ENCODE data around the gene CNNM3.
"Not testable (repeated sequence)": the region's sequence is repeated elsewhere in the genome, so short reads cannot be mapped to it uniquely, and the experiment has no call there.

Gene CNNM3

DNA sequence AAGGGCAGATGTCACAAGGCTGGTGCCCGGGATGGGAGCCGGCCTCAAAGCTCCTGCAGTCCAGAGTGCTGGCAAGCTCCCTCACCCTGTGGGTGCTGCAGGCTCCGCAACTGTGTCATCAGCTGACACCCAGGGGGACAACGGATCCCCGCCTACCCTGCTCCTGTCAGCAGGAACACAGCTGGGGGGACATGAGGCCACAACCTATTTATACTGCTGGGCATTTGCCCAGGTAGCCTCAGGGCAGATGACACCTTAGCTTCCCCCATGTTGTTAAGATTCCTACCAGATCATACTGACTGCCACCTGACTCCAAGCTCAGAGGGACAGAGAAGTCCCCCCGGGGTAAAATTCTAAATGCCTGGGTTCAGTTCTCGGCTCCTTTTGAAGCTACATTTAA is 26.5 kb downstream of the CNNM3 start:
- DNase-seq: no peak

DNA sequence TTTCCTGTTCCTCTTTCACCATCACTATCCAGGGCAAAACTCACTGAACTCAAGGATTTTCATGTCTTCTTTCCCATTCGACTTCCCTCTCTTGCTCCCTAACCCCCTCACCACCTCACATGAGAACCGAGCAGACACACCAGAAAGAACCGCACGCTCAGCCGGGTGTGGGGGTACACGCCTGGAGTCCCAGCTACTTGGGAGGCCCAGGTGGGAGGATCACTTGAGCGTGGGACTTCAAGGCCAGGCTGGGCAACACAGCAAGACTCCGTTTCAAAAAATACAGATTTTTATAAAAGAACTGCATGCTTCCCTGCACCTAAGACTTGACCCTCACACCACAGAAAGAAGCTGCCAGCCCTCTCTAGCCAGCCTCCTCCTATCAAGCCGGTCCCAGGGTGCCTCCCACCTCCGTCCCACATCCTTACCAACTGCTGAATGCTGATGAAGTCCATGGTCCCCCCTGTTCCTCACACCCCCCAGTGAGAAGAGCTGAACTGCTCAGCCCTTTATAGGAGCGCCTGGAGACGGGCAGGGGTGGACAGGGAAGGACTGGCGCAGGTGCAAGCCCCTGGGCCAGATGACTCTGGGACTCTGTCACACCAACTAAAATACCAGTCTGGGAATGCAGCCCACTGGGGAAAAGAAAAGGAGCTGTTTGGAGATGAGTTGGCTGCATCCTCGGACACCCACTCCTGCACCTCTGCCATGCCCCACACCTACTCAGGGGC is 27.6 kb downstream of the CNNM3 start, which contains the start of gene ANKRD23:
ANKRD23 (minus strand) TSS at position 484 of the 731 bp plus-strand sequence; CDS start at position 455, 29 bp downstream.
- DNase-seq: no peak

DNA sequence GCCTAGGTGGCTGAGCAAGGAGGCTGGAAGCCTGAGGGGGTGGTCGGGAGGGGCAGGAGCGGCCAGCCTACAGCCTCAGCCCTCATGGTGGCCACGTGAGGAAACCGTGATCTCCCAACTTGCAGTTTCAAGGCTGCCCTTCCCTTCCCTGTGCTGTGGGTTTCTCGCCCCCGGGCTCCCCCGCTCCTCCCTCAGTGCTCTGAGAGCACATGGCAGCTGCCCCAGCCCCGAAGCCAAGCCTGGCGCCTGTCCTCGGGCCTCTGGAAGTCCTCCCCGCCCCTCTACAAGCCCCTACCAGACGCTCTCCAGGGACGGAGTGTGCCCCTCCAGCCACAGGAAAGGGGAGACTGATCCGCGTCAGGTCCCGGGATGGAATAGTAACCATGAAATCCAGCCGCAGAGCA is 28.3 kb downstream of the CNNM3 start:
- DNase-seq: no peak

DNA sequence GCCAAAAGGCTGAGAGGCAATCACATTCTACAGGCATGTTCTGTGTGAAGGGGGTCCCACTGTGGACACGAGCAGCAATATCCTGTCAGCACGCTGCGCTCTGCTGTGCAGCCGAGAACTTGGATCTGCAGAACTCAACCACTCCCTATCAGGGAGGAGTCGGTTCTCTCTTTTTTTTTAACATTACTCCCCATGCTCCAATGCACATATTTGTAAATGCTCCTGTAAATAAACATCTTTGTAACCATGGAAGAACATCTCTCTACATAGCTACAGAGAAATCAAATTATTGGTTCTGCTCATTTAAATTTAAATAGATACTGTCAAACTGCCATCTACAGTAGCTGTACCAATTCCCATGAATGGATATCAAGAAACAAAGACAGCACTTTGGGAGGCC is 30.8 kb downstream of the CNNM3 start:
- no peak for DNase-seq

DNA sequence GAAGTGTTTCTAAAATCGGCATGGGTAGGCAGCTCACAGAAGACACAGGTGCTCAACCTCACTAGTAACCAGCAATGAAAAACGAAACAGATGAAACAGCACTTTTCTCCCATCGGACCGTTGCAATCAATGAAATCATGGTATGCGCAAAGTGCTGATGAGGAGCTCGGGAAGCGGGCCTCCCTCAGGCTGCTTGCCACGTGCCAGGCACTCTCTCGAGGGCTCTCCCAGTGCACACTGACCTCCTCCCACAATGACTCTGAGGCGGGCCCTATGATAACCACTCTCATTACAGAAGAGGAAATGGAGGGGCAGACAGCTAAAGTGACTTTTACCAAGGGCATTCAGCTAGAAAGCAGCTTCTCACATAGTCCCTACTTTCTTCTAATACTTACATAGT is 31.5 kb downstream of the CNNM3 start:
- no peak for DNase-seq

DNA sequence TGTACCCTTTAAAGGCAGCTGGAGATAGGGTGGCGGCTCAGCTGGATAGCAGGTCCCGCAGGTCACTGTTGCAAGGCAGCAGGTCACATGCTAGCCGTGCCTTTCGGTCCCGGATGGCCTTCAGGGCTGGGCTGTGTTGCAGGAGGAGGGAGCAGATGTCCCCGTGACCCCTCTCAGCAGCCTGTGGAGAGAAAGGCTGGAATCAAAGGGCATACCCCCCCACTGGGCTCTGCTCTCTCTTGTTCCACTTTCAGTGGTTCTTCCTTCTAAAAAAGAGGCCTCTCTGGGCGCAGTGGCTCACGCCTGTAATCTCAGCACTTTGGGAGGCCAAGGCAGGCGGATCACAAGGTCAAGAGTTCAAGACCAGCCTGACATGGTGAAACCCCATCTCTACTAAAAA is 32.2 kb downstream of the CNNM3 start:
- DNase-seq: no peak

DNA sequence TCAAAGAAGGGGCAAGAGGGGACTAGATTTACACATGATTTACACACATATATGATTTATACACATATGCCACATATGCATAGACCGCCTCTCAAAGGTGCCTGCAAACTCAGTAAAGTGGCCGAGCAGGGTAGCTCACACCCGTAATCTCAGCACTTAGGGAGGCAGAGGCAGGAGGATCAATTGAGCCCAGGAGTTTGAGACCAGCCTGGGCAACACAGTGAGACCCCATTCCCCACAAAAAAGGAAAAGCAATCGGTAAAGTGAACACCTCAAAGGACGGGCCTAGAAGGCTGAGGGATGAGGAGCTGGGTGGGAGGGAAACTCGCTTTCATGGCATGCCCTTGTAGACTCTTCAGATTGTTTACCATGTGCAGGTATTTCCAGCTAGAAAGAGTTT is 36.6 kb downstream of the CNNM3 start:
- DNase-seq: no peak

DNA sequence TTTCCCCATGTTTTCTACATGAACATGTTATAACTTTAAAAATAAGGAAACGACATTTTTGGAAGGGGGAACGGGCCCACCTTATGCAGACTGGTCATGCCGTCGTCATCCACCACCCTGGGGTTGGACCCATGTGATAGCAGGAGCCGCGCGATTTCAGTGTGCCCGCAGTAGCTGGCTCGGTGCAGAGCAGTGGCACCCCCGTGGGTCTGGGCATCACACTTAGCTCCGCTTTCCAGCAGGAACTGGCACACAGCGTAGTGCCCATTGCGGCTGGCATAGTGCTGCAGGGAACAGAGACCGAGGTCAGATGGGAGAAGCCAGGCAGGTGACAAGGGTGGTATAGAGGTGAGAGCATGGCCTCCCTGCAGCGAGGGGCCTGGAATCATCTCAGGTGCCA is 37.3 kb downstream of the CNNM3 start:
- DNase-seq: no peak

DNA sequence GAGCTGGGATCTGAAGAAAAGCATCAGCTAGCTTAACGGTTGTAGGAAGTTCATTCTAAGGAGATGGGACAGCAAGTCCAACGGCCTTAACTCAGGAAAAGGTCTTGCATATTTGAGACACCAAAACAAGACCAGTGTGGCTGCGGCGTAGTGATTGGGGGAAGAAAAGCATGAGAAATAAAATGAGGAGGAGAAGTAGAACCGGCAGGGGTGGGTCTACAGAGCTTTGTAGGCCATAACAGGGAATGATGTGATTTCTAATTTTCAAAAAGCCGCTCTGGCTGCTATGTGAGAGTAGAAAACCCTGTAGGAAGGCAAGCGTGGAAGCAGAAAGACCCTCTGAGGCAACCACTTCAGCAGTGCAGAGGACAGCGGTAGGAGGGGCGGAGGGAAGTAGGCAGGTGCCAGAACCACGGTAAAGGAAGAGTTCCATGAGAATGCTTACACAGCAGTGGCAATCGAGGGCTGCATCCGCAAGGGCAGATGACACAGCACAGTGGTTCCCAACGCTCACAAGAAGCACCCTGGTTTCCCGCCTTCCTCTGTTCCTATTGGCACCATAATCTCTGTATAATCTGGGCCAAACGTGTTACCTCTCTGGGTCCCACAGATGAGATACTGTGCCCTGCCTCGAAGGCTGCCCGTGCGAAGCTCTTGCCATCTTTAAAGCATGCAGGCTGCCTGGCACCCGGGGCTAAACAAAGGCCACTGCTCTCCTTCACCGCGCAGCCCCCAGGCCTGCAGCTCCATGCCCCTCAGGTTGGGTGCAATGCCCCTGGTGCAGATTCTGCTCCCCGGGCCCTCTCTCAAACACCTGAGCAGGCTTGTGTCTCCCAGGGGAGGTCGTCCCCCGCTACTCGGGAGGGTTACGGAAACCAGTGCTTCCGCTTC is 41.0 kb downstream of the CNNM3 start:
- DNase-seq: peak; percentile 38

DNA sequence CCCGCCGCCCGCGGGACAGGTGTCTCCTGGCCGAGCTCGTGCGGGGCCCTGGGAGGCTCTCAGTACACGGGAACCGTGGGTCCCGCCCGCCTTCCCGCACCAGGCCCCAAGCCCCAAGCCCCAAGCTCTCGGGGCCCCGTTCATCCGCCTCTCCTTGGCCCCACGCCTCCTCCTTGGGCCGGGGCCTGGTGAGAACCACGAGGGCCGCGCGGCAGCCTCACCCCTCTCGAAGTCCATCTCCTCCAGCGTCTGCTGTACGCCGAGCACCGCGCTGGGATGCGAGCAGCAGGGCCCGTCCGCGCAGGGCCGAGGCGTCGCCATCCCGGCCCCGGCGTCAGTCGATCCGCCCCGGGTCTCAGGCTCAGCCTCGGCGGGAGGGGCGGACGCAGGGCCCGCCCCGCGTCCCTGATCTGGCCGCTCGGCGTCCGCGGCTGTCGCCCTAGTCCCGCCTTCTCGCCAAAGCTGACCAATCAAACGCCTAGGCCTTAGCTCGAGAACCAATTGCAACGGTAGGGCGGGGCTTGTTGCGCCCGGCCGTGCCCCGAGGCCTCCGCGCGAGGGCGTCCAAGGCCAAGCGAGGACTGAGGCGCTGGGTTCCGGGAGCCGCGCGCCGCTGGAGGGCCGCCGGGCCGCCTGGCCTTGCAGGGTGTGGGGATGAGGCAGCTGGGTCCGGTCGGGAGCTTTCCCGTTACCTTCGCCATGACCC is 41.8 kb downstream of the CNNM3 start, which contains the start of gene ANKRD39:
ANKRD39 (minus strand) TSS at position 350 of the 706 bp plus-strand sequence; CDS start at position 321, 29 bp downstream.
- peak; percentile 97 for DNase-seq

DNA sequence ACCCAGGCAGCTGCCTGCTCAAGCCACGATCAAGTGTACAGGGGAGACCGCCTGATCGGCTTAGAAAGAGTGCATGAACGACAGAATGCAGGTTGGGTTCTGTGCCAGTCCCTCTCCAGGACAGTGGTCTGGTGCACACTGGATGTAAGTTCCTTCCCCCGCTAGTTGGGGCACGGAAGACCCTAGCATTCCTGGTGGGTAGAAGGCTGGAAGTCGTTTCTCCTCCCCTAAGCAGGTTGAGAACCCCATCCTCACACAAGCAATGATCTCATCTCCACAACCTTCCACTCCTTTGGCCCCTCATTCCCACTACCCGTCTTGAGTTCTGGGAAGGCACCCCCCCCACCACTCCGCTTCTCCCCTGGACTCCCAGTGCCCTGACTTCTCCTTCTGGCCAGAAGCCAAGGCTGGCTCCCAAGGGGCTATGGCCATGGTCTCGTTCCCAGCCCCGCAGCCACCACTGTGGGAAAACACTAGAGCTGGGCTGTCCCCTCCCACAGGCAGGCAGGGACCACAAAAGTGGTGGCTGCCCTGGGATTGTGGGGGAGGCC is 43.1 kb downstream of the CNNM3 start:
- DNase-seq: no peak

DNA sequence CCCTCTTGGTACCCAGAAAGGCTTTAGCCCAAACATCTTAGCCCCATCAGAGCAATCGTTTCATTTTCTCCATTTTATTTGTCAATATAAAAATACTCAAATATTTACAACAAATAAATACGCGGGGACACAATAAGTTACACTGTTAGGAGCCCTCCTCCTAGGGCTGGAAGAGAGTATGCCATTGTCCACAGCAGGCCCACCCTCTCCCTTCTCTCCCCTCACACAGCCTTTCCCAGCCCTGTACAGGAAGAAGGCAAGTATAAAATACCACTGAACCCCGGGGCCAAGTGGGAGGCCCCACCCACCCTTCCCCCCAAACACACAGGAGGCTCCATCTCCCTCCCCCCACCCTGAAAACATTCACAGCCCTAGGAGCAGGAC is 43.6 kb downstream of the CNNM3 start:
- no peak for DNase-seq

DNA sequence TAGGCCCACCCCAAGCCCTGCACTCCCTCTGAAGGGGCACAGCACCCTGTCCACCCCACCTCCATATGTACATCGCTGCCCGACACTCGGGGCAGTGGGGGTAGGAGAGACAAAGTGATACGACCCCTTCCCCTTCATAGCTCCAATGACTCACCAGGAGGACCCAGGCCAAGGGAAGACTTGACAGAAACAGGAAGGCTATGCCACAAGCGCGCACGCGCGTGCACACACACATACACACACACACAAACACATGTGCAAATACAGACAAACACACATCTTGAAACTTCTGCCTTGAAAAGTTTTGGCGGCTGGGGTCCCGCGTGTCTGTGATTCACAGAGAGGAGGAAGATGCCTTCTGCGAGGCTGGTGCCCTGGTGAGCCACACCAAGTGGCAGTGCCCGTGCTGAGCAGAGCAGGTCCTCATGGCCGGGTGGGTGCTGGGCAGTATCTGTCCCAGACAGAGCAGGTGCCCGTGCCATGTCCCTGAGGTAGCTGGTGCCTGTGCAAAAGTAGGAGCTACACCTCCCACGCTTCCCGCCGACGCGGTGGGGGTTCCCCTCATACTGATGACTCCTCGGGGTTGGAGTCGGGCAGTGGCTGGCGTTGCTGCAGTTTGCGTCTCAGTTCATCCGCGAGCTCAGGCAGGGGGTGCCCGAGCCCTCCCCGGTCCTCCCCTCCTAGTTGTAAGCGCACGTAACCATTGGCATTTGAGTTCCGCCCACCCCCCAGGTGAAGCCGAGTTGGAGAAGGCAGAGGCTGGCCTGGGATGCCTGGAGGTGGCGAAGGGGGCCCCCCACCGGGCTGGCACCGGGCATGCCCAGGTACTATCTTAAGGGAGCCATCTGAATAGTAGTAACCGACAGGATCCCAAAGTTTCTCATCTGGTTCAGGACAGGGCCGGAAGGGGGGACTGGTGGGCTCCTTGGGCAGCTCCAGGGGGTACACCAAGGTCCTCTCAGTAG is 44.3 kb downstream of the CNNM3 start:
- DNase-seq: no peak

DNA sequence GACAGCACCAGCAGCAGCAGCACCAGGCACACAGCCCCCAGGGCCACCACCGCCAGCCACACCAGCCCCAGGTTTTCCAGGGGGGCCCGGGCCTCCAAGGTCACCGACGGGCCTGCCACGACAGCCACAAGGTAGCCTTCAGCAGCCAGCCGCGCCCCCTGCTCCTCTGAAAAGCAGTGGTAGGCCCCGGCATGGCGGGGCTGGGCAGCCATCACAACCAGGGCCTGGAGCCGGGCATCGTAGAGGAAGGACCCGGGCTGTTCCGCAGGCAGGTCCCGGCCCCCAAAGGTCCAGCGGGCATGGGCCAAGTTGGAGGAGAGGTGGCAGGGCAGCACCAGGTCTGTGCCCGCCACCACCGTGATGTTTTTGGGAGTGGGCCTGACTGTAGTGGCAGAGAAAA is 45.0 kb downstream of the CNNM3 start:
- DNase-seq: no peak

DNA sequence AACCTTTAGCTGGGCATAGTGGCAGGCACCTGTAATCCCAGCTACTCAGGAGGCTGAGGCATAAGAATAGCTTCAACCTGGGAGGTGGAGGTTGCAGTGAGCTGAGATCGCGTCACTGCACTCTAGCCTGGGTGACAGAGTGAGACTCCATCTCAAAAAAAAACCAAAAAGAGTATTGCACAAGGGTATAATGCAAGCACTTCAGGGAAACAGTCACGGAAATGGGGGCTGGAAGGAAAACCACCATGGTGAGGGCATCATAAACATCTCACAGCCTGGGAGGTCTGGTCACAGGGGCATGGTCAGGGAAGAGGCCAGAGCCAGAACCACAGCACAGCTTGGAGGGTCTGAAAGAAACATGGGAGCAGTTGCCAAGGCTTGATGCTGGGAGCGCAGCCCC is 47.0 kb downstream of the CNNM3 start:
- DNase-seq: not testable (repeated sequence)

DNA sequence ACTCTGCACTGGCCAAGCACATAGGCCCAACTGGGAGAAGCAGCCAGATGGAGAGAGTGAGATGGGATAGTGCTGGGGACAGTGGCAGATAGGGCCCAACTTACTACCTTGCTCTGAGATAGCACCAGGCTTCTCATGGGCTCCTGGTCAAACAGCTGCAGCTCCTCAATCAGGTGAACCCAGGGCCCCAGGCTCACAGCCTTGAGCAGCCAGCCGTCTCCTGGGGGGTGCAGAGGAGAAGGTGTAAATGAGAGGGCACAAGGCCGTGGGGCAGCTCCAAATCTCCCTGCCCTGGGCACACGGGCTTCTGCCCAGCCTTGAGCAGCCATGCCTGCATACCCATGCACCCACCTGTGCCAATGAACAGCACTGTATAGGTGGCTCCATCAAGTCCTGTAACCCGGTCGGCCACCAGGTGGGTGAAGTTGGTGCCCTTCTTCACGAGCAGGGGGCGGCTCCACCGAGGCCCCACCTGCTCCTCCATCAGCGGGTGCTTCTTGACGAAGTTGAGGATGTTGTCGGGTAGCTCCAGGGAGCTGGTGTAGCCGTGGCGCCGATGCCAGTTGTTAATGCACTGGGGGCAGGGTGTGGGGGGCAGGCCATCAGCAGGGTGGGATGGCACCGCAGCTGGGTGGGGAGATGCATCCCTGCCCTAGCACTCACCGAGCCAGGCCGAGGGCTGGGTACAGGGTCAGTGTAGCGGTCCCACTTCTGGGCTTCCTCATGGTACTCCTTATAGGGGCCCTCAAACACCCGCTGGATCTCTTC is 47.7 kb downstream of the CNNM3 start:
- no peak for DNase-seq

DNA sequence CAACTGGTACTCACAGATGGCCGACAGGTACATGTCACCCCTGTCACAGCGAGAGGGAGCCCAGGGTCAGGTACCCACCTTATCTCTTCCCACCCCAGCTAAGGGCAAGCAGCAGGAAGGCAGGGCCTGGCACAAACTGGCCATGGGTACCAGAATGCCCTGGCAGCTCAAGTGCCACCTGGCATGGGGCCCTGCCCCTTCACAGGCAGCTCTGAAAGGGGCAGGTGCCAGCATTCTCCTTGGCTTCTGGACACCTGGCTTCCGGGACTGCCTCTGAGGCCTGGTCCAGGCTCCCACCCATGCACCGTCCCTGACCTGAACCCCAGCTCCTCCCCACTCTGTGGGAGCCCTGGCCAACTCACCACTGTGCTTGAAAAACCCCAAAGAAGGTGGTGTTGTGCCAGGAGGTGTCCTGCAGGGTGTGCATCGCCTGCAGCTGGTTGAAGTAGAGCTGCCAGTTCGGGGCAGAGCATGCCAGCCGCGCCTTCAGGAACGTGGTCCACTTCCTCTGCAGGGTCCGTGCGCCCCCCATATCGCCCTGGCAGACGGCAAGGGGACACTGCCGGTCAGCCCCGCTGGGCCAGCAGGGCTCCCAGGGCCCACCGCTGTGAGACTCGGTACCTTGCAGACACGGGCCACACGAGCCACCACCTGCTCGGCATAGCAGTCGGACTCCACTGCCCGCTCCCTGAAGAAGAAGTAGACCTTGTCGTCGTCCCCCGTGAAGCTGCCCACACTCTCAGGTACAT is 48.4 kb downstream of the CNNM3 start:
- no peak for DNase-seq

DNA sequence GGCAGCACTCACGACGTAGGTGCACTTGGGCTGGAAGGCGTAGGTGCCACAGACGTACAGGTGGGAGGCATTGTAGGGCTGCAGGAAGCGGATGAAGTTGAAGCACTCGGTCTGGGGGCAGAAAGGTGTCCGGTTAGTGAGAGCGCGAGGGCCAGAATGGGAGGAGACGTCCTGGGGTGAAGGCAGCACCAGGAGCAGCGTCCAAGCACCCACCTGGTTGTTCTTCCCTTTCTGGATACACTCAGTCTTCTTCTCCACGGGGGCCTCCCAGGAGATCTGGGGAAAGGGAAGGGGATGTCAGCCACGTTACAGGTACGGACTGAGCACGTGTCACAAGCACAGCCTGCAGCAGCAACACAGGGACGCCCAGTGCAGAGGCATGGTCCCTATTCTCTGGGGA is 49.6 kb downstream of the CNNM3 start:
- DNase-seq: no peak

DNA sequence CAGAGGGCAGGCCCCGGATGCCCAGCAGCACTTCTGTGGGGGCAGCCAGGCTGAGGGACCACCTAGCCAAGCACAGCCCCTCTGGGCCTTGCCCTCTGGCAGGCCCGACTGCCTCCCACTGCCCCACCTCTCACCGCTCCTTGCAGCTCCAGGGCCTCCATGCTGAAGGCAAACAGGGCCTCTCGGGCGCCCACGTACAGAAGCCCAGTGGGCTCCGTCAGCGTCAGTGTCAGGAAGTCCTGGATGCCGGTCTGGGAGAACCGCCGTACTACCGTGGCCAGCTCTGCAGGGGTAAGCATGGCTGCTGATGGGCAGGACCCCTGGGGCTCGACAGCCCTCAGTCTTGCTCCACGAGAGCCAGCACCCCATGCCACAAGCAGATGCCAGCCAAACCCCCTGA is 50.1 kb downstream of the CNNM3 start:
- no peak for DNase-seq

DNA sequence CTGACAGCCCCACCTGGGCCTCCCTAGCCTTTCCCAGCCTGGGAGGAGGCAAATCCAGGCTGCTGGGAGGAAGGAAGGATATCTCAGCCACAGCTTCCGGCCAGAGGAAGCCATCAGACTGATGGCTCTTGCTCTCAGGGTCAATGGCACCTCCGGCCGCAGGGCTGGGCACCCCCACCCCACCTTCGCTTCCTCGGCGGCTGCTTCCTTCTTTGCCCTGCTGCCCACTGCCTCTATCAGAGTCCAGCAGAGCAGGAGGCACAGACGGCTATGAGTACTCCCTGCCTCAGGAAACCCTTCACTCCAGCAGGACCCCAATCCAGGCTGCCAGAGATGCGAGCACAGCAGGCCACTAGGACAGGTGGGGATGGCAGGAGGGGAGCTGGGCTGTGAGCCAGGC is 50.5 kb downstream of the CNNM3 start:
- DNase-seq: no peak

Data from CD4-positive, alpha-beta T cell treated with Interleukin-15 for 1 hour (primary cell).